ENCODE results near the gene FSD1L.
"Not testable (repeated sequence)": the region's sequence is repeated elsewhere in the genome, so short reads cannot be mapped to it uniquely, and the experiment has no call there.

The FSD1L gene

GRCh38 chr9:105557804-105558610, 110.2 kb downstream of the FSD1L start, which contains the start of gene FKTN:
Gene FKTN (plus strand): TSS chr9:105558131. CDS start chr9:105575033, 16,902 bp downstream.
- DNase-seq (ENCODE audit: low spot score), result peak; percentile 90

GRCh38 chr9:105572455-105572854, 124.6 kb downstream of the FSD1L start:
- no peak for DNase-seq (ENCODE audit: low spot score)

- DNase-seq (ENCODE audit: low spot score), result not testable (repeated sequence)
Measured at GRCh38 chr9:105579952-105580351, 132.1 kb downstream of the FSD1L start.

- DNase-seq (ENCODE audit: low spot score), result not testable (repeated sequence)
Measured at GRCh38 chr9:105581550-105581949, 133.7 kb downstream of the FSD1L start.

GRCh38 chr9:105593145-105593544, 145.3 kb downstream of the FSD1L start:
- DNase-seq (ENCODE audit: low spot score), result no peak

Data from AG08395 (cell line).